NOMO-1 treated with dmso at 0.1 percent for 144 hours (cell line): ENCODE measurements around the gene OPHN1.
"Not testable (repeated sequence)": the region's sequence is repeated elsewhere in the genome, so short reads cannot be mapped to it uniquely, and the experiment has no call there.

Source experiments
- DNase-seq: peaks from one replicate; lab custom pipeline; 2025; ENCODE audit not compliant: unreplicated experiment; lab: John Stamatoyannopoulos, UW

The OPHN1 gene

DNA sequence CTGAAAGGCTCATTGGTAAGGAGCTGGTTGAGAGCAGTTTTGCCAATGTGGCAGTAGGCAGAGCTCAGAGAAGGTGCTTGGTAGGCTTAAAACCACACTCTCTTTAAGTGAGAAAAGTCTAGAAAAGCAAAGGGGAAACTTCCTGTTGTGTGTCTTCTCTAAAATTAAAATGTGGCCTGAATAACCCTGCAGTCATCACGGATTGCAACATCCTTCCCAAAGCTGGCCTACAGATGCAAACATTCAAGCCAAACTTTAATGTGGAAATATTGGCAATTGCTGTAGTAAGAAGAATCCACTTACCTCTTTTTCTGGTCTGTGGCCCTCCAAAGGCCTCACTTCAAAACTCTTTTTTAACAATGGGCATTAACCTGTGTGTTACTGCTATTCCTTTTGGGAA, 348.5 kb downstream of the OPHN1 start:
- peak; percentile 17 for DNase-seq

DNA sequence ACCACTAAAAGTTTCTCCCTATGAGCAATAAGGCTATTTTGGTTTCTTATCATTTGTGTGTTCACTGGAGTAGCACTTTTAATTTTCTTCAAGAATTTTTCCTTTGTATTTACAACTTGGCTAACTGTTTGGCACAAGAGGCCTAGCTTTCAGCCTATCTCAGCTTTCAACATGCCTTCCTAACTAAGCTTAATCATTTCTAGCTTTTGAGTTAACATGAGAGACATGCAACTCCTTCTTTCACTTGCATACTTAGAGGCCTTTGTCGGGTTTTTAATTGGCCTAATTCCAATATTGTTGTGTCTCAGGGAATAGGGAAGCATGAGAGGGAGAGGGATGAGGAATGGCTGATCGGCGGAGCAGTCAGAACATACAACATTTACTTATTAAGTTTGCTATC, 349.8 kb downstream of the OPHN1 start:
- no peak for DNase-seq

DNA sequence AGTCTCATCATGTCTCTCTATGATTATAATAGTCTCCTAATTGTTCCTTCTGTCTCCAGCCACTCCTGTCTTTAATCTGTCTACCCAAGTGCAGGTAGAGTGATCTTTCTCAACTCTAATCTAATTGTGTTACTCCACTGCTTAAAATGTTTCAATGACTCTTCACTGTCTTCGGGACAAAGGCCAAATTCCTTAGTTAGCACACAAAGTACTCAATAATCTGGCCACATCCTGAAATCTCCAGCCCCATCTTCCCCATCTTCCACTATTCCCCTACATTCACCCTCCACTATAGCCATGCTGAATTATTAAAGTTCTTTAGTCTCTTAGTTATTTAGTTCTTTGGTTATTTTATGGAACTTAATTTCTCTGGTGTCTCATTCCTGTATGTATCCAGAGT, 353.3 kb downstream of the OPHN1 start:
- DNase-seq: no peak

DNA sequence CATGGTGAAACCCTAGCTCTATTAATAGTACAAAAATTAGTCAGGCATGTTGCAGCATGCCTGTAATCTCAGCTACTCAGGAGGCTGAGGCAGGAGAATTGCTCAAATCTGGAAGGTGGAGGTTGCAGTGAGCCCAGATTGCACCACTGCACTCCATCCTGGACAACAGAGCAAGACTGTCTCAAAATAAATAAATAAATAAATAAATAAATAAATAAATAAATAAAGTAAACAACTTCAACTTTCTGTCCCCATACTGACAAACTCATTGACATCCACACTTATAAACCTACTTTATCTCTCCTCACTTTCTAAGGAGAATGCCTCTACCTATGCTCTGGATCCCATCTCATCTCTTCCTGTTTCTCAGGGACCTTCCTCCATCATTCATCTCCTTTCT, 354.5 kb downstream of the OPHN1 start:
- not testable (repeated sequence) for DNase-seq

DNA sequence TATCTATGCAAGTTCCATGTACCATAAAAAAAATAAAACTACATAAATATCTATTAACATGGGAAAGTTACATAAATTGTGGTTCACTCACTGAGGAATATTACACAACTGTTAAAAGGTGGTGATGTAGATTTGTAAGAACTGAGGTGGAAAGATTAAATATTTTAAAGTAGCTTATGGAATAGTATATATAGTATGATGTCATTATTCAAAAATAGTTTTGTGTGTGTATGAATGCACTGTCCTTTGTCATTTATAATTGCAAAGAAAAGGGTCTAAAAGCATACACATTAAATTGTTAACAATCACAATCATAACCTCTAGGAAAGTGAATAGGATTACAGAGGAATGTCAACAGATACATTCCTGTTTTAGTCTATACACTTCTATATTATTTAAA, 355.9 kb downstream of the OPHN1 start:
- DNase-seq: no peak

DNA sequence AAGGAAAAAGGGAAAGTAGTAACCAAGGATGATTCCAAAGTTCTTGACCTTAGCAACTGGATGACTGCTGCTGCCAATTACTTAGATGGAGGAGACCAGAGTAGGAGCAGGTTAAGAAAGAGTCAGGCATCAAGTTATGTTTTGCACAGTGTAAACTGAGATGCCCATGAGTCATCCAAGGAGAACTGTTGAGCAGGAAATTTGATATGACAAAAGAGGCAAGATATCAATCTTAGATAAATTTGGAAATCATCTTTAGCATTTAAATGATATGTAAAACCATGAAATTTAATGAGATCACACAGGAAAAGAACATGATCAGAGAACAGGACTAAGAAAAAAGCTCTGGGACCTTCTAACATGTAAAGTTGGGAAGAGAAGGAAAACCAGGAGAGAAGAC, 361.3 kb downstream of the OPHN1 start:
- DNase-seq: no peak

DNA sequence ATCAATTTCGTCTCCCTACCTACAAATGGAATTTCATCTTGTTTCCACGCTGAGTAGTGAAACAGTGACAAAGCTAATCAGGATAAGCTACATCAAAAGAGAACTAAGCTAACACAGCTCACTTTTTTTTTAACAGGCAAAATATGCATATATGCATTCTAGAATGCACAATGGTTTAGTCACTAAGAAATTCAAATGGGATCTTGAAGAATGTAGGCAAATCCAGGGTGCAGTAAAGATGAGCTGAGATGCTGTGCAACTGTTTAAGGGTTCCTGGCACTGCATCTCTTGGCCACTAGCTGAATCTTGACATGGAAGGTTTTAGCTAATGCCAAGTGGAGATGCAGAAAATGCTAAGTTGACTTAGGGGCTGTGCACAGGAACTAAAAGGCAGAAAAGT, 363.2 kb downstream of the OPHN1 start:
- not testable (repeated sequence) for DNase-seq

DNA sequence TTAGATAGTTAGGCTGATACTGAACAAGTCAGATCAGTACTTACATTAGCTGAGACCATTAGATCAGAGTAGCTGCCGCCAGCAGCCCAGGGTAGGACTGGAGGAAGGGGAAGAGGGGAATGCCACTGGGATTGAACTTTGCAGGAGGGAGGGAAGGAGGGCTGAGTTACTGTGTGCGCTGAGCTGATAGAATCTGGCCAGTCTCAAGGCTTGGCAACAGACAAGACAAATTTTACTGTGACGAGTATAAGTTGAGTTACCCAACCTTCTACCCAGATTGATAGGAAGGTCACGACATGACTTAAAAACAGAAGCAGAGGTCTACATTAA, 372.1 kb downstream of the OPHN1 start:
- DNase-seq: no peak

DNA sequence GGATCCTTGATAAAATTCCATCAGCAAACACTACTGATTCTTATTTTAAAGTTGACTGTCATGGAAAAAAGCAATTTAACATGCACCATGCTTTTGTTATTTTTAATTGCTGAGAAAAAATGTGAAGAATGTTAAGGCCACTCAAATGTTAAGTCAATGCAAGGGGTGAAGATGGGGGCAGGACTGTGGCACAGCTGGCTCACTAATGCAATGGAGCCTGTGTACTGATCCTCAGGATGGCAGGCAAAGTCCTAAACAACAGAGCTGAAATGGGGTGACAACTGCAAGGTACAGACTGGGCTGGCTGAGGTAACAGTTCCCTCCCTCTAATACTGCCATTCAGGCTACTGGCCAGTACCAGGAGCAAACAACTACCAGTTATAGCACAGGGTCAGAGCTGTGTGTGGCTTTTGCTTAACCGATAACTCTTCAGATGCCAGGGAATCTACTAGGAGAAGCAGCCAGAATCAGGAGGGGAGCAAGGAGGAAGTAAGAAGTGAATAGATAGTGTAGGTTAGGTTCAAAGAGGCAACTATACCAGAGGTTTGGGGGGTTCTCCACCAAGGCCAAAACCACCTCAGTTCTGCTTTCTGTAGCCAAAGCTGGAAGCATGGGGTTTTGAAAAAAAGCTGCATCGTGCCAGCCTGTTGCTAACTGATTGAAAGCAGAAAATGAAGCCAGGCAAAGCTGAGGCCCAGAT, 372.6 kb downstream of the OPHN1 start:
- DNase-seq: no peak

DNA sequence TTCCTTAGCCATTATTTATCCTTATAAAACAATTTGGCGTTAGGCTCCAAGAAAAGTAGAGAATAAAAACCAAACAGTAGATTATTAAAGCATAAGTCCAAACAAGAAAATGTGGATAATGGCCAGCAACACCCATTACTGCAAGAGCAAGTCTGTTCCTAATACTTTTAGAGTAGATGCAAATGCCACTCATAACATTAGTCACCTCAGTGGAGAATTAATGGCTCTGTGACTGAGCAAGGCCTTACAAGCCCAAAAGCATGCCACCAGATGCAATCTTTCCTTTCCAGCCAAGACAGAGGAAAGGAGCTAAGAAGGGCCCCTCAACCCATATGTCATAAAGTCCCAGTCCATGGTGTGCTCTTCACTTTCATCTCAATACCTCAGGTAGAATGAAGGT, 373.8 kb downstream of the OPHN1 start:
- no peak for DNase-seq

DNA sequence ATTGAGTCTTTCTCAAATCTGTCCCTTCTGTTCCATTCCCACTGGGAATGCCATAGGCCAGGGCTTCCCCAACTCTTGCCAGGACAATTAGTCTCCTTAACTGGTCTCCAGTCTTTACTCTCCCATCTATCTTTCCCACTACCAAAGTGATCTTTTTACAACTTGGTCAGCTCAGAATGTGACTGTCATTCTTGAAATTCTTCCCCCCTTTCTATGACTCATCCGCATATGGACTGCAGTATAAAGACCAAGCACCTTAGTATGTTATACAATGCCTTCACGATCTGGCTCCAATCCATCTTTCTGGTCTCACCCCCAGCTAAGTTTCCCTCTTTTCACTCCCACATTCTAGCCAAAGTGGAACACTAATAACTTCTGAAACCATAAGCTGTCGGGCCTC, 383.8 kb downstream of the OPHN1 start:
- no peak for DNase-seq

DNA sequence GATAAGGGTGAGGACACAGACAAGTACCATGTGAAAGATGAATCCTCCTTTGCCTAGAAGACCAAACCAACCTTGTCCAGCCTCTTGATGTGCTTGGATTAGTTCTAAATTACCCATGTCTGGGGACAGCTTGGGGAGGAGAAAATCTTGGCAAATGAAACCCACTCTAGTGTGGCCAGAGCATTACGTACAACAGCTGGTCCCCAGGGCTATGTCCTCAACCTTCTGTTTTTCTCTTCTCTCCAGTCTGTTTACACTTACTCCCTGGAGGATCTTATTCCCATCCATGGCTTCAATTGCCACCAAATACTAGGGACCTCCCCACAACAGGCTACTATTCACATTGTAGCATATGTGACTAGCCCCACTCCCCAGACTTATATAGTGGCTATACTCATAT, 384.5 kb downstream of the OPHN1 start:
- DNase-seq: no peak

DNA sequence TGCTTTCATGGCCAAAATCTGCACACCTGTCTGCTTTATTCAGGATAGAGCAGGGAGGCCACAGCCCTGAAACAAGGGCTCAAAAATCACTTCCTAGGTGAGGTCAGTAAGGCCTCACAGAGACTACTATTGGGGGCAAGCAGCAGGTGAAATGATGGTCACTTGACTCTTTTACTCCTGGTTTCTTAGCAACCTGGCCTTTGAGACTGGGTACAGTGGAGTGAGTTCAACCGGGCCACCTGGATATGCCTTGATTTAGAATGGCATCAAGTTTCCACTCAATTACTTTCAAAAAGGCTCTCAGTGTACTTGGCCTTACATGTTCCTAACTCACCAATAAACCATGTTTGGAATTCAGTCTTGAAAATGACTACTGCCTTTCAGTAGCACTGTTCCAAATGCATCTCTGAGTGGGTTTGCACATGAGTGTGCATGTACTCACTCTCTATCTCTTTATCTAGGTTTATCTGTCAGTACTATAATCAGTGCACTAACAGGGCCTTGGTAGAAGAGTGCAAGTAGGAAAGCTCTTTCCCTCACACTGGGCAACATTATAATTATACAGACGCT, 388.2 kb downstream of the OPHN1 start:
- no peak for DNase-seq

DNA sequence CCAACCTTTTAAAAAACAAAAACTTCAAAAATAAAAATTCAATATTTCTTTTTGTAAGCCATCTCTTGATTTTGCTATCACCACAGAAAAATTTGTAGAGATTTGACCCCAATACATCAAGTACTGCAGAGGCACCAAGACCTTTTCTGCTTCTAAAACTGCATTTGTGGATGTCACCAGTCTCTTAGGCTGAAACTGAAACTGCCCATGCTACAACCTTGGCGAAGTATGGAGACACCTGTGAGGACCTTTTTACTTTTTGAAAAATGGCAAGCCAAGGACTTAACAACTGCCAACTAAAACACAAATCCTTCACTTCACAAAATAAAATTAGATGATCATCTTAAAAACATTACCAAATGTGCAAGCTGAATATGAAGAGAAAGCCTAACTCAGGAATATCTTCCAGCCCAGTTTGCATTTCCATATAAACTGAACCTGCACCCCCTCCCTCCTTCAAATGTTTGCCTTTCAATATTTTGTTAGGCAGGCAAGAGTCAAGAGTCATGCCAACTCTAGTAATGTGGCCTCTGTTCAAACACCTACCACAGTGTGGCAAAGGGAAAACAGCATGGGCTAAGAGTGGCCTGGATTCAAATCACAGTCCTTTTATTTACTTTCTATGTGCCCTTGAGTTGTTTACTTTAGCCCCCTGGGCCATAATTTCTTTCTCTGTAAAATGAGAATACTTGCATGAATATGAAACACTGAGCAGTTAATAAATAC, 389.4 kb downstream of the OPHN1 start:
- no peak for DNase-seq

DNA sequence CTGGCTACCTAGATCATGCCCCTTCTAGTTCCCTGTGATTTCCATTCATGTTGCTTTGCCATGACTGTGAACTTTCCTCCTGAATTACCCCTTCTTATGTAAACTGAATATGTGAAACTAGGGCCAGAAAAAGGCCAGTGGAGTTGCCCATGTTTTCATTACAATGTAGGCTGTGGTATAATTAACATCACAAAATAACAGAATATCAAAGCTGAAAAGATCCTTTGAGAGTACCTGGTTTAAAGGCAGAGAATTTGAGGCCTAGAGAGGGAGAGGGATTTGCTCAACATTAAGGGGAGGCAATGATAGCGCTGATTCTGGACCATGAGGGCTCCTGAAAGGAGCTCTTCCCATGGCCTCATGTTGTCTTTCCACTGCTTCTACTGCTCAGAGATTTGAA, 392.2 kb downstream of the OPHN1 start:
- DNase-seq: no peak

DNA sequence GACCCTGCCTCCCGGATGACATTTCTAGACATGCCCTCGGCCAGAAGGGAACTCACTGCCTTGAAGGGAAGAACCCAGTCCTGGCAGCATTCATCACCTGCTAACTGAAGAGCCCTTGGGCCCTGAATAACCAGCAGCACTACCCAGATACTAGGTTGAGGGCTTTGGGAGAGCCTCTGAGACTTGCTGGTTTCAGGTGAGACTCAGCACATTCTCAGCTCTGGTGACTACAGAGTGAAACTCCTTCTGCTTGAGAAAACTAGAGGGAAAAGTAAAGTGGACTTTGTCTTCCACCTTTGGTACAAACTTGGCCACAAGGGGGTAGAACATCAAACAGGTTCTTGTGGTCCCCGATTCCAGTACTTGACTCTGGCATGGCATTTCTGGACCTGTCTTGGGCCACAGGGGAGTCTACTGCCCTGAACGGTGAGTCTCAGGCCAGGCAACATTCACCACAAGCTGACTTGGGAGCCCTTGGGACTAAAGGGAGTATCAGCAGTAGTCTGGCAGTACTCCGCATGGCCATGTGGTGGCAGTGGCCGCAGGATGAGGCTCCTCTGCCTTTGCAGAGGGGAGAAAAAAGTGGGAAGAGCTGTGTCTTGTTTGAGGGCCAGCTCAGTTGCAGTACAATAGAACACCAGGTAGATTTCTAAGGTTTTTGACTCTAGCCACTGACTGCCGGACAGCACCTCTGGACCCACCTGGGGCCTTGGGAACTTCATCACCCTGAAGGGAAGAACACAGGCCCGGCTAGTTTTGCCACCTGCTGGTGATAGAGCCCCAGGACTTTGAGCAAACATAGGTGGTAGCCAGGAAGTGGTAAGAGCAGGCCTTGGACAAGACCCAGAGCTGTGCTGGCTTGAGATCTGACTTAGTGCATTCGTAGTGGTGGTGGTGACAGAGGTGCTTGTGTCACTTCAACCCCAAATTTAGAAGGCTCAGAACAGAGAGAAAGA, 414.8 kb downstream of the OPHN1 start:
- DNase-seq: peak; percentile 4

DNA sequence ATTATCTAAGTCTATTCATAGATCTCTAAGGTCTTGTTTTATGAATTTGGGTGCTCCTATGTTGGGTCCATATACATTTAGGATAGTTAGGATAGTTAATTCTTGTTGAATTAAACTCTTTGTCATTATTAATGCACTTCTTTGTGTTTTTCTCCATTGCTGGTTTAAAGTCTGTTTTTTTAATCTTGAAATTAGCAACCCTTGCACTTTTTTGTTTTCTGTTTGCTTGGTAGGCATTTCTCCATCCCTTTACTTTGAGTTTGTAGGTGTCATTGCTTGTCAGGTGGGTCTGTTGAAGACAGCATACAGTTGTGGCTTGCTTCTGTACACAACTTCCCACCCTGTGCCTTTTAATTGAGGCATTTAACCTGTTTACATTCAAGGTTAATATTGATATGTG, 434.8 kb downstream of the OPHN1 start:
- DNase-seq: no peak
